Osteoblast (primary cell): ENCODE measurements around the gene TCL1A. TPM values are rescaled to one million over a fixed set of nuclear protein-coding genes. Genes with fewer than 3 reads are reported as not detected.

Experiments
- DNase-seq: peaks from one replicate; pipeline ENCODE4 v3.0.0; 2011; ENCODE audit warnings: low spot score, mixed read lengths; ENCODE audit not compliant: insufficient read length; ENCODE audit errors: missing footprints
- H2AFZ ChIP-seq: 2 replicates; pipeline ENCODE4 v1.6.0; 2011; ENCODE audit warnings: mild to moderate bottlenecking, low read length
- H3K27ac ChIP-seq: 2 replicates; pipeline ENCODE4 v1.5.1; 2011; ENCODE audit warnings: mild to moderate bottlenecking, low read depth, low read length, moderate library complexity
- H3K27me3 ChIP-seq: 2 replicates; pipeline ENCODE4 v1.6.0; 2012; ENCODE audit warnings: mild to moderate bottlenecking, control low read depth, inconsistent platforms, low read length, moderate library complexity; ENCODE audit not compliant: insufficient read depth
- H3K36me3 ChIP-seq: 2 replicates; pipeline ENCODE4 v1.5.1; 2011; ENCODE audit warnings: mild to moderate bottlenecking, low read length, control low read depth, moderate library complexity; ENCODE audit not compliant: insufficient read depth
- H3K4me1 ChIP-seq: 2 replicates; pipeline ENCODE4 v1.5.1; 2011; ENCODE audit warnings: mild to moderate bottlenecking, low read length, control low read depth, moderate library complexity; ENCODE audit not compliant: insufficient read depth
- H3K4me2 ChIP-seq: 2 replicates; pipeline ENCODE4 v1.6.0; 2011; ENCODE audit warnings: mild to moderate bottlenecking, low read length; ENCODE audit not compliant: insufficient read depth
- H3K4me3 ChIP-seq: fragments of 200-600 bp; sonication (generic); 3 replicates; pipeline ENCODE4 v1.5.1; 2012; ENCODE audit warnings: mild to moderate bottlenecking, low read length, inconsistent platforms; ENCODE audit not compliant: insufficient read depth
- H3K79me2 ChIP-seq: 2 replicates; pipeline ENCODE4 v1.6.0; 2012; ENCODE audit warnings: mild to moderate bottlenecking, low read length, control low read depth, inconsistent platforms; ENCODE audit not compliant: insufficient read depth
- H3K9me3 ChIP-seq: 2 replicates; pipeline ENCODE4 v1.5.1; 2011; ENCODE audit warnings: low read depth, low read length, control low read depth
- H4K20me1 ChIP-seq: 2 replicates; pipeline ENCODE4 v1.6.0; 2012; ENCODE audit warnings: mild to moderate bottlenecking, low read length, control low read depth; ENCODE audit not compliant: insufficient read depth
- CTCF ChIP-seq: IDR thresholded peaks from 2 replicates; pipeline ENCODE4 v1.5.1; 2011; ENCODE audit warnings: mild to moderate bottlenecking, low read depth, low read length, moderate library complexity; ENCODE audit errors: extremely low read depth
- total RNA-seq: library from RNA; depleted of rRNA; stranded (reverse); fragments of >200 nt; gene quantifications from 2 replicates; pipeline ENCODE4 v1.2.3, GENCODE V29; 2012

Gene TCL1A
- total RNA-seq, 1 donor = not detected

- Histone ChIP-seq H3K79me2 (no peaks in the 10 kb centered on the region), H3K27me3 (no peaks in the 10 kb centered on the region), H3K9me3 (no peaks in the 10 kb centered on the region), H4K20me1 (no peaks in the 10 kb centered on the region), H3K36me3 (no peaks in the 10 kb centered on the region), H3K4me1 (no peaks in the 10 kb centered on the region), H3K4me3 (no peak overlapping the region), H2AFZ (no peak overlapping the region), H3K4me2 (no peak overlapping the region), H3K27ac (no peak overlapping the region)
- no peak for TF ChIP-seq CTCF
- no peak for DNase-seq
Observed at GRCh38 chr14:95664546-95664945, 49.4 kb downstream of the TCL1A start.

- H3K27me3 ChIP-seq = no peaks in the 10 kb centered on the region
- no peaks in the 10 kb centered on the region for H3K4me1 ChIP-seq
- TF ChIP-seq CTCF = no peak
- H3K36me3 ChIP-seq = no peaks in the 10 kb centered on the region
- H4K20me1 ChIP-seq = no peaks in the 10 kb centered on the region
- H3K9me3 ChIP-seq = no peaks in the 10 kb centered on the region
- no peak overlapping the region for H3K4me2 ChIP-seq
- no peak overlapping the region for H3K4me3 ChIP-seq
- H3K27ac ChIP-seq = no peak overlapping the region
- no peaks in the 10 kb centered on the region for H3K79me2 ChIP-seq
- H2AFZ ChIP-seq = no peak overlapping the region
- DNase-seq = no peak
Observed at GRCh38 chr14:95664066-95664465, 49.9 kb downstream of the TCL1A start.

GRCh38 chr14:95663226-95663797 lies 50.6 kb downstream of the TCL1A start:
- DNase-seq = no peak
- Histone ChIP-seq H3K36me3 (no peaks in the 10 kb centered on the region), H3K27ac (no peak overlapping the region)

More at GRCh38 chr14:95663226-95663797, 50.6 kb downstream of the TCL1A start:
- no peaks in the 10 kb centered on the region for H3K4me1 ChIP-seq
- H3K4me3 ChIP-seq = no peak overlapping the region
- no peaks in the 10 kb centered on the region for H3K9me3 ChIP-seq
- no peak overlapping the region for H2AFZ ChIP-seq
- TF ChIP-seq CTCF = no peak
- no peaks in the 10 kb centered on the region for H3K27me3 ChIP-seq
- H3K79me2 ChIP-seq = no peaks in the 10 kb centered on the region
- no peaks in the 10 kb centered on the region for H4K20me1 ChIP-seq
- H3K4me2 ChIP-seq = no peak overlapping the region
